NCI-H460 (cell line): ENCODE measurements around the gene IGFL4. TPM values are rescaled to one million over a fixed set of nuclear protein-coding genes. Genes with fewer than 3 reads are reported as not detected.

ENCODE experiments used
- DNase-seq: peaks from one replicate; pipeline ENCODE4 v3.0.0-alpha.2; 2016; ENCODE audit warnings: low read depth; ENCODE audit errors: extremely low read depth
- small RNA-seq, 2 experiments: library from RNA; depleted of rRNA; stranded (forward); fragments of <200 nt; gene quantifications; one replicate each; pipeline ENCODE3, GENCODE V24; 2014
- total RNA-seq: library from RNA; depleted of rRNA; stranded (reverse); fragments of >200 nt; shearing (Covaris generic); gene quantifications from 2 replicates; pipeline ENCODE4 v1.2.3, GENCODE V29; 2014; rRNA removed

Gene IGFL4
- total RNA-seq, 1 experiment from 2014 or later: 0.25 TPM

GRCh38 chr19:45998834-45999233 lies 42.0 kb downstream of the IGFL4 start:
- DNase-seq: no peak

- no peak for DNase-seq
Observed at GRCh38 chr19:45996933-45997332, 43.9 kb downstream of the IGFL4 start.

- no peak for DNase-seq
Observed at GRCh38 chr19:45995715-45996385, 45.0 kb downstream of the IGFL4 start.

DNA sequence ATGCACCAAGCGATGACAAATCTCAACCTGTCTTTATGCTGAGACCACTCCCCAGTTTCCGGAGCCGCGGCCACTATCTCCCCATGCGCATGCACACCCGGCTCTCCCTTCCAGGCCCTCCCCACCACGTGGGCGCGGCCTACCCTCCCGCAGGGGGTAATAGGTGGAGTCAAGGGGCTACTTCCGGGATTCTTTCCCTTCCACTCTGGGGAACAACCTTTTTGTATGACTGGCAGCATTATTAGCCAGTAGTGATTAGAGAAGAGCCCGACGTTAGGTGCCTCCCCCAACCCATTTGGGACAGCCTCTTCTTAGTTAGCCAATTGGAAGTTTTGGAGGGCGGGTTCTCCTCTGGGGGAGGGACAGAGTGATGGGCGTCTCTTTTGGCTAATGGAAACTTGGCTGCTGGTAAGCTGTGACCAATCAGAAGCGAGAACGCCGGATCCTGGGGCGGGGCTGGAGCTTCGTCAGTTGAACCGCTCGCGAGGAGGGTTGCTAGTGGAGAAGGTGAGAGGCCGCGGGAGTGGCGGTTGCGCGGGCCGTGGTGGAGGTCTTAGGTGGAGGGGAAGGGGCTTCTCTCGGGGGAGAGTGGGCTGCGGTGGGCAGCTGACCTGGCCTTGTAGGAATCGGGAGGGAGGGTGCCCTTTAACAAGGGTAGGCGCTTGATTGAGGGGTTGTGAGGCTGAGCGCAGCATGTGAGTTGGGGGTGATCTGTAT lies 45.6 kb downstream of the IGFL4 start, which contains the start of gene CCDC61:
CCDC61 (plus strand) TSS at position 470 of the 717 bp plus-strand sequence. CDS start 7,552 bp downstream, outside the sequence.
- peak; percentile 99 for DNase-seq

- DNase-seq: no peak
Observed at GRCh38 chr19:45994456-45994997, 46.3 kb downstream of the IGFL4 start.

DNA sequence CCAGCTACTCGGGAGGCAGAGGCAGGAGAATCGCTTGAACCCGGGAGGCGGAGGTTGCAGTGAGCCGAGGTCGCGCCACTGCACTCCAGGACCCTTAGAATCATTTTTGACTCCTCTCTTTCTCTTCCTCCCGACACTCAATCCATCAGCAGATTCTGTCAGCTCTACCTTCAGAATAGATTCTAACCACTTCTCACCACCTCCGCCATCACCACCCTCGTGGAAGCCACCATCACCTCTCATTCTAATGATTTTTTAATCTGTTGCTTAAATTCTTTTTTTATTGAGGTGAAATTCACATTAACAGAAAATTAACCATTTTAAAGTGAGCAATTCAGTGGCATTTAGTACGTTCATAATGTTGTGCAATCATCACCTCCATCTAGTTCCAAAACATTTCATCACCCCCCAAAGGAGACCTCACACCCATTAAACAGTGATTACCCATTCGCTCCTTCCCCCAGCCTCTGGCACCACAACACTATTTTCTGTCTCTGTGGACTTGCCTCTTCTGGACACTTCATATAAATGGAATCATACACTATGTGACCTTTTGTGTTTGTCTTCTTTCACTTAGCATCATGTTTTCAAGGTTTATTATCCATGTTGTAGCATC lies 50.6 kb downstream of the IGFL4 start:
- no peak for DNase-seq

Small RNAs within 50 kb of the gene (small RNA-seq; reads per million reads assigned to genes)
- 5.5 to 120 reads per million in 2 experiments for gene MIR769

Other genes with a start within 250 kb of the IGFL4 start
- 21.2 and 21.9 TPM in 2 replicates for gene DMWD, start 248.2 kb downstream of the IGFL4 start, total RNA-seq
- 0.05 TPM in 1 of 2 replicates, not detected in the other for gene RSPH6A, start 225.7 kb downstream of the IGFL4 start, total RNA-seq
- 26.6 and 27.8 TPM in 2 replicates for gene SYMPK, start 177.9 kb downstream of the IGFL4 start, total RNA-seq
- 0.14 TPM in 1 of 2 replicates, not detected in the other for gene FOXA3, start 176.7 kb downstream of the IGFL4 start, total RNA-seq
- 19.2 and 19.7 TPM in 2 replicates for gene IRF2BP1, start 154.9 kb downstream of the IGFL4 start, total RNA-seq
- gene MYPOP, start 138.4 kb downstream of the IGFL4 start, total RNA-seq: 1.2 and 2.7 TPM in 2 replicates
- gene NANOS2, start 126.2 kb downstream of the IGFL4 start, total RNA-seq: not detected in 2 replicates
- gene NOVA2, start 67.1 kb downstream of the IGFL4 start, total RNA-seq: 0.06 TPM in 1 of 2 replicates, not detected in the other
- 1.5 and 3.7 TPM in 2 replicates for gene CCDC61, start 45.5 kb downstream of the IGFL4 start, total RNA-seq
- not detected in 2 replicates for gene PGLYRP1, start 17.9 kb downstream of the IGFL4 start, total RNA-seq
- gene IGFL3, start 83.7 kb upstream of the IGFL4 start, total RNA-seq: not detected in 2 replicates
- not detected in 2 replicates for gene IGFL2, start 107.2 kb upstream of the IGFL4 start, total RNA-seq
- gene IGFL1, start 188.7 kb upstream of the IGFL4 start, total RNA-seq: not detected in 2 replicates